ENCODE results near the gene UNCX. TPM values are rescaled to one million over a fixed set of nuclear protein-coding genes. Genes with fewer than 3 reads are reported as not detected.
A peak's percentile ranks its signal among the peaks of the same experiment; 100 is the strongest.

The UNCX gene
- total and polyA plus RNA-seq, 2 of the 8 experiments (the other 6 are each of a cell fraction or from before 2014, with no cell fraction given): not detected

GRCh38 chr7:1196950-1197349 lies 35.7 kb upstream of the UNCX start:
- no peaks in the 10 kb centered on the region for H3K4me1 ChIP-seq (replicated peaks in 1 of 4; ENCODE audit: control insufficient read depth in 3 of 4, insufficient read depth in 4 of 4, low read length in 3 of 4)
- no peak overlapping the region for H3K14ac ChIP-seq (ENCODE audit: insufficient read length)
- no peak overlapping the region for H3K56ac ChIP-seq (replicated peaks; ENCODE audit: insufficient read length, low read depth, low read length)
- H4K20me1 ChIP-seq (replicated peaks in 1 of 2; ENCODE audit: control insufficient read depth in 1 of 2, insufficient read depth in 2 of 2, low read length in 2 of 2): no peaks in the 10 kb centered on the region
- no peak overlapping the region for H2BK12ac ChIP-seq (ENCODE audit: low read depth, low read length)
- ChIA-PET CTCF (ENCODE audit: partially characterized antibody) (no interaction called here), POLR2A (ENCODE audit: partially characterized antibody) (no interaction called here)
- TF ChIP-seq KDM1A (IDR thresholded peaks at IDR 0.05; ENCODE audit: borderline replicate concordance, low read length): peak; percentile 85
- no peak for TF ChIP-seq CBX5 (IDR thresholded peaks at IDR 0.05; ENCODE audit: low read depth, low read length)
- no peak for TF ChIP-seq SP2 (IDR thresholded peaks at IDR 0.05; ENCODE audit: low read length)
- H3K4me2 ChIP-seq (ENCODE audit: insufficient read depth in 1 of 2, low read depth in 2 of 2, low read length in 2 of 2): no peak overlapping the region
- no peak overlapping the region for H3K9ac ChIP-seq (replicated peaks in 1 of 4; ENCODE audit: extremely low read depth in 1 of 4, low read depth in 3 of 4, low read length in 3 of 4)
- no peak overlapping the region for H3K23ac ChIP-seq (ENCODE audit: insufficient read length)
- no peak overlapping the region for H2BK20ac ChIP-seq (ENCODE audit: low read length)
- H2BK120ac ChIP-seq (replicated peaks; ENCODE audit: low read depth, low read length): no peak overlapping the region
- no peak overlapping the region for H2AFZ ChIP-seq (ENCODE audit: low read length)
- H3K4ac ChIP-seq (replicated peaks; ENCODE audit: insufficient read length, low read depth, low read length): no peak overlapping the region
- H3K79me1 ChIP-seq (ENCODE audit: low read depth, low read length): no peaks in the 10 kb centered on the region
- no peak for DNase-seq (ENCODE audit: low read depth in 1 of 2, low spot score in 2 of 2)
- H3K27ac ChIP-seq (ENCODE audit: low read depth, low read length): no peak overlapping the region
- H3K9me3 ChIP-seq (ENCODE audit: insufficient read depth in 2 of 2, low read depth in 1 of 2, low read length in 1 of 2): no peaks in the 10 kb centered on the region
- H4K91ac ChIP-seq (replicated peaks; ENCODE audit: insufficient read length, low read length): no peak overlapping the region
- H3K27me3 ChIP-seq (replicated peaks in 1 of 4; ENCODE audit: control insufficient read depth in 3 of 4, extremely low read depth in 1 of 4, insufficient read depth in 3 of 4, low read length in 3 of 4): no peaks in the 10 kb centered on the region
- H2BK15ac ChIP-seq (ENCODE audit: low read length): no peak overlapping the region
- 92% methylated on average over 5 of the region's 6 CpGs; no CpG with 5 or more reads in 1 of the 2 experiments for WGBS, 2 experiments (ENCODE audit: extremely low coverage in 1 of 2, insufficient coverage in 1 of 2, insufficient read length in 1 of 2, insufficient replicate concordance in 2 of 2, low coverage in 1 of 2, low lambda C conversion rate in 2 of 2, missing lambda C conversion rate in 1 of 2)
- no peak overlapping the region for H4K8ac ChIP-seq (ENCODE audit: extremely low read depth, insufficient read depth, low read length)
- FAIRE-seq: no peak
- H3K36me3 ChIP-seq (ENCODE audit: control insufficient read depth in 2 of 4, insufficient read depth in 4 of 4, low read length in 3 of 4): no peaks in the 10 kb centered on the region
- H2AK5ac ChIP-seq (ENCODE audit: low read depth, low read length): no peak overlapping the region
- peaks cover 1% of the 10 kb centered on the region; the same call in 1 of the 2 replicates for H3K23me2 ChIP-seq (ENCODE audit: low read depth, low read length)
- no peak overlapping the region for H2BK5ac ChIP-seq (ENCODE audit: low read depth, low read length)
- H4K5ac ChIP-seq (ENCODE audit: insufficient read length, low read depth, low read length): no peak overlapping the region
- H3K18ac ChIP-seq (ENCODE audit: extremely low read depth, low read length): no peak overlapping the region
- H3K79me2 ChIP-seq (ENCODE audit: control insufficient read depth in 1 of 2, insufficient read depth in 2 of 2, low read length in 2 of 2): no peaks in the 10 kb centered on the region
- no peak overlapping the region for H3K4me3 ChIP-seq (ENCODE audit: extremely low read depth in 1 of 4, insufficient read depth in 2 of 4, low read depth in 3 of 4, low read length in 4 of 4)
